Activated CD4-positive, CD25-positive, alpha-beta regulatory T cell treated with anti-CD3 and anti-CD28 coated beads, Interleukin-2, amount 50 U/mL, for 16 hours (primary cell): ENCODE data around the gene HBG1.

Experiments
- DNase-seq: peaks from one replicate; pipeline ENCODE4 v3.0.0-alpha.2; 2020; ENCODE audit warnings: low read depth, low spot score

HBG1 gene

DNA sequence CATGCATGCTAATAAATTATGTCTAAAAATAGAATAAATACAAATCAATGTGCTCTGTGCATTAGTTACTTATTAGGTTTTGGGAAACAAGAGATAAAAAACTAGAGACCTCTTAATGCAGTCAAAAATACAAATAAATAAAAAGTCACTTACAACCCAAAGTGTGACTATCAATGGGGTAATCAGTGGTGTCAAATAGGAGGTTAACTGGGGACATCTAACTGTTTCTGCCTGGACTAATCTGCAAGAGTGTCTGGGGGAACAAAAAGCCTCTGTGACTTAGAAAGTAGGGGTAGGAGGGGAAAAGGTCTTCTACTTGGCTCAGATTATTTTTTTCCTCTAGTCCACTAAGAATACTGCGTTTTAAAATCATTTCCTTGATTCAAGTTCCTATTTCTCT, 22.0 kb downstream of the HBG1 start:
- no peak for DNase-seq

DNA sequence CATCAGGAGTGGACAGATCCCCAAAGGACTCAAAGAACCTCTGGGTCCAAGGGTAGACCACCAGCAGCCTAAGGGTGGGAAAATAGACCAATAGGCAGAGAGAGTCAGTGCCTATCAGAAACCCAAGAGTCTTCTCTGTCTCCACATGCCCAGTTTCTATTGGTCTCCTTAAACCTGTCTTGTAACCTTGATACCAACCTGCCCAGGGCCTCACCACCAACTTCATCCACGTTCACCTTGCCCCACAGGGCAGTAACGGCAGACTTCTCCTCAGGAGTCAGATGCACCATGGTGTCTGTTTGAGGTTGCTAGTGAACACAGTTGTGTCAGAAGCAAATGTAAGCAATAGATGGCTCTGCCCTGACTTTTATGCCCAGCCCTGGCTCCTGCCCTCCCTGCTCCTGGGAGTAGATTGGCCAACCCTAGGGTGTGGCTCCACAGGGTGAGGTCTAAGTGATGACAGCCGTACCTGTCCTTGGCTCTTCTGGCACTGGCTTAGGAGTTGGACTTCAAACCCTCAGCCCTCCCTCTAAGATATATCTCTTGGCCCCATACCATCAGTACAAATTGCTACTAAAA, 22.8 kb downstream of the HBG1 start, which contains the start of gene HBB:
HBB (minus strand) TSS at position 340 of the 579 bp plus-strand sequence; CDS start at position 290, 50 bp downstream.
- no peak for DNase-seq

DNA sequence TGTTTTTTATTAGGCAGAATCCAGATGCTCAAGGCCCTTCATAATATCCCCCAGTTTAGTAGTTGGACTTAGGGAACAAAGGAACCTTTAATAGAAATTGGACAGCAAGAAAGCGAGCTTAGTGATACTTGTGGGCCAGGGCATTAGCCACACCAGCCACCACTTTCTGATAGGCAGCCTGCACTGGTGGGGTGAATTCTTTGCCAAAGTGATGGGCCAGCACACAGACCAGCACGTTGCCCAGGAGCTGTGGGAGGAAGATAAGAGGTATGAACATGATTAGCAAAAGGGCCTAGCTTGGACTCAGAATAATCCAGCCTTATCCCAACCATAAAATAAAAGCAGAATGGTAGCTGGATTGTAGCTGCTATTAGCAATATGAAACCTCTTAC, 24.2 kb downstream of the HBG1 start:
- DNase-seq = no peak

DNA sequence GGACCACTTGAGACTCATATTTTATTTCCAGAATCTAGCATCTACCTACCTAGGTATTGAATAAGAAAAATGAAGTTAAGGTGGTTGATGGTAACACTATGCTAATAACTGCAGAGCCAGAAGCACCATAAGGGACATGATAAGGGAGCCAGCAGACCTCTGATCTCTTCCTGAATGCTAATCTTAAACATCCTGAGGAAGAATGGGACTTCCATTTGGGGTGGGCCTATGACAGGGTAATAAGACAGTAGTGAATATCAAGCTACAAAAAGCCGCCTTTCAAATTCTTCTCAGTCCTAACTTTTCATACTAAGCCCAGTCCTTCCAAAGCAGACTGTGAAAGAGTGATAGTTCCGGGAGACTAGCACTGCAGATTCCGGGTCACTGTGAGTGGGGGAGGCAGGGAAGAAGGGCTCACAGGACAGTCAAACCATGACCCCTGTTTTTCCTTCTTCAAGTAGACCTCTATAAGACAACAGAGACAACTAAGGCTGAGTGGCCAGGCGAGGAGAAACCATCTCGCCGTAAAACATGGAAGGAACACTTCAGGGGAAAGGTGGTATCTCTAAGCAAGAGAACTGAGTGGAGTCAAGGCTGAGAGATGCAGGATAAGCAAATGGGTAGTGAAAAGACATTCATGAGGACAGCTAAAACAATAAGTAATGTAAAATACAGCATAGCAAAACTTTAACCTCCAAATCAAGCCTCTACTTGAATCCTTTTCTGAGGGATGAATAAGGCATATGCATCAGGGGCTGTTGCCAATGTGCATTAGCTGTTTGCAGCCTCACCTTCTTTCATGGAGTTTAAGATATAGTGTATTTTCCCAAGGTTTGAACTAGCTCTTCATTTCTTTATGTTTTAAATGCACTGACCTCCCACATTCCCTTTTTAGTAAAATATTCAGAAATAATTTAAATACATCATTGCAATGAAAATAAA, 24.8 kb downstream of the HBG1 start:
- DNase-seq = no peak

DNA sequence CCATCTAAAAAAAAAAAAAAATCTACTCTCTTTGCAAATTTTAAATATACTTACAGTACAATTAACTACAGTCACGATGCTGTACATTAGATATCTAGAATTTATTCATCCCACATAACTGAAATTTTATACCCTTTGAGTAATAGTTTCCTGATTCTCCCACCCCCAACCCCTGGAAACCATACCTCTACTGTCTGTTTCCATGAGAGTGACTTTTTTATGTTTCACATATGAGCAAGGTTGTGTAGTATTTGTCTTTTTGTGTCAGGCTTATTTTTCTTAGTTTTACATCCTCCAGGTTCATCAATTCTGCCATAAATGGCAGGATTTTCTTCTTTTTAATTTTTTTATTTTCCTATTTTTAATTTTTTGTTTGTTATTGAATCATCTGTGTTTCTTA, 26.0 kb downstream of the HBG1 start:
- no peak for DNase-seq

DNA sequence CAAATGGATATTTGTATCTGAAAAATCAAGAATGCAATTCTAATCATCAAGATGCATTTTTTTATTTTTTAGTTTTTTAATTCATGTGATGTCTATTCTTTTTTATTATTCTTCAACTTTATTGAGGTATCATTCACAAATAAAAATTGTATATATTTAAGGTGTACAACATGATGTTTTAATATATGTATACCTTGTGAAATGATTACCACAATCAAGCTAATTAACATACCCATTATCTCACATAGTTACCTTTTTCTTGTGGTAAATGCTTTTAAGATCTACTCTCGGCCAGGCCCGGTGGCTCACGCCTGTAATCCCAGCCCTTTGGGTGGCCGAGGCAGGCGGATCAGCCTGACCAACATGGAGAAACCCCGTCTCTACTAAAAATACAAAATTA, 26.5 kb downstream of the HBG1 start:
- DNase-seq = no peak

DNA sequence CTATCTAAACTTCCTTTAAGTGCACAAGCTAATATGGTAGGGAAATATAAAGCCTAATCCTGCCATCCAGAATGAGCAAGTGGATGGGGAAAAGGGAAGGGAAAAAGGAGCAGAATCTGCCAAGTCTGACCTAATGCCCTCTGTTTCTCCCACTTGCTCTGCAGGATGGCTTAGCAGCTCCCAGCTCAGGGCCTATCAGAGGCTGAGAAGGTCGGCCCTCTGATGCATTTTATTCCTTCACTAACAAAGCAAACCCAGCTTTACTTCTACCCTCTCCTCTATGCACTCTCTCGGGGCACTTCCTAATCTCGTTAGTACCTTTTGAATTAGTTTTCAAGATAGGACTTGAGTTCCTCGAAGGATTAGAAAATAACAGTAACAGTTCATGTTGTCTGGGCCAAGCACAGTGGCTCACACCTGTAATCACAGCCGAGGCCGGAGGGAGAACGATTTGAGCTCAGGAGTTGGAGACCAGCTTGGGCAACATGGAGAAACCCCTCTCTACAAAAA, 39.2 kb downstream of the HBG1 start:
- DNase-seq = no peak

DNA sequence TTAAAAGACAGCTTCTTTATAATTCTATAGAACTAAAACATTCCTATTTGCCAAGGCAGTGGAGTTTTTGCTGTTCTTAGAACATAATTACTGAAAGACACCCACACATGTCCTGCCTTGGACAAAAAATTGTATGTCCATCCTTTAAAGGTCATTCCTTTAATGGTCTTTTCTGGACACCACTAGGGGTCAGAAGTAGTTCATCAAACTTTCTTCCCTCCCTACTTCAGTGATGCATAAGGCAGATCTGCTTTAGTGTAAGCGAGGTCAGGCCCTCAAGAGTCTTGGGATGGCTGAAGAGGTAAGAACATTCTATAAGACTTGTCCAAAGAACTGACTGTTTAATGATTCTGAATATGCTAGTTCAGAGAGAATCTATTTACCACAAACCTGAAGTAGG, 44.9 kb downstream of the HBG1 start:
- no peak for DNase-seq

DNA sequence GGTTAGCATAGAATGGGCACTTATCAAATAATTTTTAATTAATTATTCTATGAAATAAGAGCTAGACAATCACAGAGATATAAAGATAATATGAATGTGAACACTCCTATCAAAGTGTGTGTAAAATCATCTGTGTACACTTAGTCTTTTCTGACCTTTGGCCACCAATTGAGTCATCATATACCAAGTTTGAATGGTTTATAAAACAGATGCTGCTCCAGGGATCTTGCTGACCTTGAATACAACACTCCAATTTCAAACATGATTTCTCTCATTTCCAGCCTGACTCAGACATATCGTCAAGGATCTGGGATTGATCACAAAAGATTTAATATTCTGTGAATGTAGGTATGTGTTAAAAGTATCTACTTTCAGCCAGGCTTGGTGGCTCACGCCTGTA, 46.3 kb downstream of the HBG1 start:
- no peak for DNase-seq

DNA sequence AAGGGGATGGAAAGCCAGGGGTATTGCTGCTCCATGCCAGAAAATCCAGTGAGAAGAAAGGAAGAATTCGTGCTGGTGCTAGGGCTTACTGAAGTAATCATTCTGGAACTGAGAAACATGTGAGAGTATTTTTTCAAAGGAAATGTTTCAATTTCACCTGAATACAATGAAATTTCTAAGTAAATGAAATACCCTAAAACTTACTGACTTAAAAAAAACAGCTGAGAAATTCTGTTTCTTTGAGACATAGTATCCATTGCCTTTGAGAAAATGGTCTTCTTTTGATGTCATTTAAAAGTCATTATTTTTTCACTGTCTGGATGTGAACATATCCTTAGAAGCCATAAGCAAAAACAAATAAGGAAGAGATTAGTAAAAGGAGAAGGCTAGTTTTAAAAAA, 49.1 kb downstream of the HBG1 start, which contains the start of gene OR51V1:
OR51V1 (minus strand) TSS at position 101 of the 400 bp plus-strand sequence; CDS start at position 101, 0 bp downstream.
- no peak for DNase-seq

DNA sequence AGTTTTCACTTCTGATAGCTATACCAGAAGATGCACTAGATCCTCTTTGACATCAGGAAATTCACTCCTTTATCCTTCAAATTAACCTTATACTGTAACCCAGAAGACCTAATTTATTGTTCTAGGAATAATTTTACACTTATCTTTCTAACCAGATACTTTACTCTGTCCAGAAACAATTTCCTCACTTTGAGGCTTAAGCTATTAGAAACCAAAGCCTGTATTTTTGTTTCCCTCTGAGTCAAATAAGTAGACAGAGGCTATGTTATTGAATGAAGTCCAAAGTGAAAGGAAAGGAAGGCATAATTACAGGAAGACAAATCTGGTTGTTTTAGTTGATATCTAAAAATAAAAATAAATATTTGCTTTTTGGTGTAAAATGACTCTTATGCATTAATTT, 51.4 kb downstream of the HBG1 start:
- no peak for DNase-seq
